Neural progenitor cell (in vitro differentiated cells): ENCODE results near the gene UQCR11. TPM values are rescaled to one million over a fixed set of nuclear protein-coding genes. Genes with fewer than 3 reads are reported as not detected.

ENCODE experiments used
- DNase-seq: peaks from one replicate; pipeline ENCODE4 v3.0.0-alpha.2; 2016; ENCODE audit warnings: low spot score
- H2AFZ ChIP-seq: fragments of 200-600 bp; sonication (generic); replicated peaks from 2 replicates; pipeline ENCODE4 v1.6.1; 2016; ENCODE audit warnings: antibody characterized with exemption
- H3F3A ChIP-seq: fragments of 200-600 bp; sonication (generic); 2 replicates; pipeline ENCODE4 v1.6.1; 2016; ENCODE audit warnings: antibody characterized with exemption, low read depth
- H3K27ac ChIP-seq: fragments of 200-600 bp; sonication (generic); 2 replicates; pipeline ENCODE4 v1.5.1; 2016; ENCODE audit warnings: mild to moderate bottlenecking
- H3K27me3 ChIP-seq: fragments of 200-600 bp; sonication (generic); 2 replicates; pipeline ENCODE4 v1.6.1; 2016; ENCODE audit warnings: mild to moderate bottlenecking, moderate library complexity
- H3K36me3 ChIP-seq: fragments of 200-600 bp; sonication (generic); 2 replicates; pipeline ENCODE4 v1.5.1; 2016
- H3K4me1 ChIP-seq: fragments of 200-600 bp; sonication (generic); 2 replicates; pipeline ENCODE4 v1.6.1; 2016; ENCODE audit warnings: mixed run types
- H3K4me2 ChIP-seq: fragments of 200-600 bp; sonication (generic); 2 replicates; pipeline ENCODE4 v1.6.1; 2016
- H3K4me3 ChIP-seq: fragments of 200-600 bp; sonication (generic); 2 replicates; pipeline ENCODE4 v1.5.1; 2016
- H3K79me2 ChIP-seq: fragments of 200-600 bp; sonication (generic); 2 replicates; pipeline ENCODE4 v1.6.1; 2016; ENCODE audit warnings: low read depth
- H3K9ac ChIP-seq: fragments of 200-600 bp; sonication (generic); 2 replicates; pipeline ENCODE4 v1.6.1; 2016
- H3K9me3 ChIP-seq: fragments of 200-600 bp; sonication (generic); 2 replicates; pipeline ENCODE4 v1.5.1; 2016; ENCODE audit warnings: low read depth
- H4K20me1 ChIP-seq: fragments of 200-600 bp; sonication (generic); 2 replicates; pipeline ENCODE4 v1.6.1; 2016; ENCODE audit warnings: low read depth
- H3K27ac Mint-ChIP-seq: 3 replicates; pipeline ENCODE4 v1.8.0; 2021; ENCODE audit warnings: mixed read lengths
- H3K27me3 Mint-ChIP-seq: 2 replicates; pipeline ENCODE4 v1.8.0; 2022; ENCODE audit warnings: low read depth, mild to moderate bottlenecking, inconsistent platforms, moderate library complexity, mixed read lengths; ENCODE audit not compliant: insufficient read depth
- H3K36me3 Mint-ChIP-seq: 3 replicates; pipeline ENCODE4 v1.8.0; 2021; ENCODE audit warnings: mixed read lengths
- H3K4me1 Mint-ChIP-seq: 3 replicates; pipeline ENCODE4 v1.8.0; 2021; ENCODE audit warnings: mixed read lengths
- H3K4me3 Mint-ChIP-seq: 3 replicates; pipeline ENCODE4 v1.8.0; 2021; ENCODE audit warnings: mild to moderate bottlenecking, moderate library complexity, mixed read lengths
- H3K9me3 Mint-ChIP-seq: 3 replicates; pipeline ENCODE4 v1.8.0; 2020; ENCODE audit warnings: mixed read lengths
- CTCF ChIP-seq: fragments of 200-600 bp; sonication (generic); IDR thresholded peaks from 2 replicates; pipeline ENCODE4 v1.5.1; 2017; ENCODE audit warnings: antibody characterized with exemption, mild to moderate bottlenecking
- EZH2 ChIP-seq: fragments of 200-600 bp; sonication (generic); IDR thresholded peaks from 2 replicates; pipeline ENCODE4 v1.6.1; 2017; ENCODE audit warnings: antibody characterized with exemption, mild to moderate bottlenecking, moderate library complexity
- EZH2phosphoT487 ChIP-seq: fragments of 200-600 bp; sonication (generic); IDR thresholded peaks from 2 replicates; pipeline ENCODE4 v1.6.1; 2017; ENCODE audit warnings: antibody characterized with exemption
- total RNA-seq: library from RNA; depleted of rRNA; stranded (reverse); fragments of >200 nt; gene quantifications from 2 replicates; pipeline ENCODE4 v1.2.3, GENCODE V29; 2015; ENCODE audit warnings: low replicate concordance

The UQCR11 gene
- total RNA-seq, 1 donor from 2014 or later = 37.4 TPM

DNA sequence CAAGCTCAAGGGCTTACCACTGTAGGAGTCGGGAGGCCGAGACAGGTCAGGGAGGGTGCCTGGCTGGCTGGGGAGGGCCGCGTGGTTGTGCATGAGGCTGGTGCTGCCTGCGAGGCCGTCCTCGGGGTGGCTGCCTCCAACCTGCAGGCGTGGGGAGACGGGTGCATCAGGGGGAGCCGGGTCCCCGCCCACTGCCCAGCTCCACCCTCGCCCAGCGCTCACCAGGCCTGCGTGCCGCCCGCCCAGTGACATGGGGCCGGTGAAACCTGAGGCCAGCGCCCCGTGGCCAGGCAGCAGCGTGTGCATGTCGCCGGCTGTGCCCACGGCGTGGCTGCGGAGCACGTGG is 13.8 kb upstream of the UQCR11 start:
- no peaks in the 10 kb centered on the region for H3K9me3 ChIP-seq
- peaks cover 25% of the 10 kb centered on the region for H3K79me2 ChIP-seq
- H3K36me3 ChIP-seq = no peaks in the 10 kb centered on the region
- H3K9ac ChIP-seq = no peak overlapping the region
- no peaks in the 10 kb centered on the region for H3K4me1 ChIP-seq
- no peak overlapping the region for H3K27ac ChIP-seq
- no peak overlapping the region for H3K4me3 Mint-ChIP-seq
- H3F3A ChIP-seq = peaks cover 16% of the 10 kb centered on the region
- H3K9me3 Mint-ChIP-seq = peaks cover 2% of the 10 kb centered on the region
- peaks cover 4% of the 10 kb centered on the region for H3K4me1 Mint-ChIP-seq
- no peaks in the 10 kb centered on the region for H3K27me3 ChIP-seq
- H3K4me2 ChIP-seq = no peak overlapping the region
- H3K36me3 Mint-ChIP-seq = peaks cover 32% of the 10 kb centered on the region
- DNase-seq = no peak
- H3K27ac Mint-ChIP-seq = no peak overlapping the region
- TF ChIP-seq CTCF = no peak
- no peak for TF ChIP-seq EZH2
- TF ChIP-seq EZH2phosphoT487 = no peak
- H4K20me1 ChIP-seq = peaks cover 86% of the 10 kb centered on the region
- no peak overlapping the region for H2AFZ ChIP-seq
- peaks cover 4% of the 10 kb centered on the region for H3K27me3 Mint-ChIP-seq
- no peak overlapping the region for H3K4me3 ChIP-seq

- Histone ChIP-seq H3F3A (peaks cover 16% of the 10 kb centered on the region), H4K20me1 (peaks cover 81% of the 10 kb centered on the region), H3K27ac (no peak overlapping the region), H3K4me3 (no peak overlapping the region), H3K36me3 (no peaks in the 10 kb centered on the region), H3K27me3 (no peaks in the 10 kb centered on the region), H3K79me2 (peaks cover 18% of the 10 kb centered on the region), H3K4me1 (no peaks in the 10 kb centered on the region), H2AFZ (no peak overlapping the region), H3K9me3 (no peaks in the 10 kb centered on the region), H3K4me2 (no peak overlapping the region), H3K9ac (no peak overlapping the region)
- H3K27me3 Mint-ChIP-seq = peaks cover 4% of the 10 kb centered on the region
- H3K36me3 Mint-ChIP-seq = peaks cover 32% of the 10 kb centered on the region
- H3K4me1 Mint-ChIP-seq = peaks cover 4% of the 10 kb centered on the region
- no peak overlapping the region for H3K27ac Mint-ChIP-seq
- H3K4me3 Mint-ChIP-seq = no peak overlapping the region
- peak; percentile 44 for DNase-seq
- TF ChIP-seq CTCF = peak; percentile 35
- no peak for TF ChIP-seq EZH2phosphoT487
- H3K9me3 Mint-ChIP-seq = peaks cover 2% of the 10 kb centered on the region
Measured at GRCh38 chr19:1618157-1619093, 13.2 kb upstream of the UQCR11 start.

DNA sequence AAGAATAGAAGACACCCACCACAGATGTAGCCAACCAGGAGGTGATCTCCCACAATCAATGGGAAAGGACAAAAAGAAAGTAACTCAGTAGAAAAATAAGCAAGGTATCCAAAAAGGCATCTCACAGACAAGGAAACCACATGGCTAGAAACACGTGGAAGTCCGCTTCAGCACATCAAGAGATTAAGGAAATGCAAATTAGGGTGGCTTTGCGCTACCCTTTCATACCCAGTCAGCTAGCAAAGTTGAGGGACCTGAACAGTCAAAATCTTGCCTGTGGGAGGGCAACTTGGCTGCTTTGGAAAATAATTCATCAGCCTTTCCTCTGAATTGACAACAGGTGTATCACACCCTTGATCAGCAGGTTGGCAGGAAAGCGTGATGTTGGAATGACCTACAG is 11.6 kb upstream of the UQCR11 start:
- H3K79me2 ChIP-seq = peaks cover 8% of the 10 kb centered on the region
- peaks cover 68% of the 10 kb centered on the region for H4K20me1 ChIP-seq
- H3K9me3 ChIP-seq = no peaks in the 10 kb centered on the region
- DNase-seq = no peak
- no peak overlapping the region for H3K9ac ChIP-seq
- peak overlapping the region; percentile 51 for H3K27ac Mint-ChIP-seq
- no peaks in the 10 kb centered on the region for H3K4me1 ChIP-seq
- TF ChIP-seq EZH2phosphoT487 (no peak), EZH2 (no peak), CTCF (no peak)
- peaks cover 16% of the 10 kb centered on the region for H3F3A ChIP-seq
- H3K4me1 Mint-ChIP-seq = no peaks in the 10 kb centered on the region
- H3K4me3 Mint-ChIP-seq = no peak overlapping the region
- no peak overlapping the region for H3K27ac ChIP-seq
- no peak overlapping the region for H2AFZ ChIP-seq
- peaks cover 27% of the 10 kb centered on the region for H3K36me3 Mint-ChIP-seq
- H3K4me2 ChIP-seq = no peak overlapping the region
- H3K27me3 Mint-ChIP-seq = peaks cover 4% of the 10 kb centered on the region
- peaks cover 2% of the 10 kb centered on the region for H3K9me3 Mint-ChIP-seq
- no peak overlapping the region for H3K4me3 ChIP-seq
- H3K27me3 ChIP-seq = no peaks in the 10 kb centered on the region
- no peaks in the 10 kb centered on the region for H3K36me3 ChIP-seq
